ENCODE results near the gene IMPDH1. TPM values are rescaled to one million over a fixed set of nuclear protein-coding genes. Genes with fewer than 3 reads are reported as not detected.
A peak's percentile ranks its signal among the peaks of the same experiment; 100 is the strongest.

IMPDH1 gene
- total and polyA plus RNA-seq, 10 of the 15 experiments (the other 5 are each of a cell fraction or from before 2014, with no cell fraction given): 0.50 to 61.3 (median 41.8) TPM

DNA sequence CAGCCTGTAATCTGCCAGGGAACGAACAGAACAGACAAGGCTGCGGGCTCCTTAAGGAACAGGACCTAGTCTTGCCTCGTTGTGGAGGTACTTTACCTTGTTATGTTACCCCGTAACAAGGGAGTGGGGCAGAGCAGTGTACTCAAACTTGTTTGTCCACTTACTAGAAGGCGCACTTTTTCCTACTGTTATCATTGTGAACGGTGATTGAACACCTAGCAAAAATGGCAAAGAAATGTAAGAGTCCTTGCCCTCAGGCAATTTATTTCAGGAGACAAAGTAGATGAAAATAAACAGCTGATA lies 620 bp upstream of the IMPDH1 start:
- CTCF ChIA-PET: interaction anchor here (0.9 to 23.9 kb wide), 4 partner anchors 13 to 49 kb away, joined by 4 to 458 read pairs (median 6); no protein-coding TSS in a partner anchor
- Histone ChIP-seq H4K20me1 (ENCODE audit: control insufficient read depth, insufficient read depth) (no peaks in the 10 kb centered on the region), H3K9me3 (replicated peaks; ENCODE audit: control insufficient read depth, insufficient read depth, low read length) (no peaks in the 10 kb centered on the region), H3K27ac (ENCODE audit: control insufficient read depth, insufficient read depth) (no peak overlapping the region), H3K9ac (ENCODE audit: control insufficient read depth, insufficient read depth, low read length) (peak overlapping the region; percentile 47; the same call in 1 of the 2 replicates), H3K4me1 (ENCODE audit: control insufficient read depth, insufficient read depth, low read length) (peaks cover 8% of the 10 kb centered on the region), H3K4me3 (peak overlapping the region; percentile 90), H2AFZ (ENCODE audit: control insufficient read depth, low read depth, low read length) (peak overlapping the region; percentile 99), H3K4me2 (ENCODE audit: control insufficient read depth, insufficient read depth) (peak overlapping the region; percentile 100), H3K79me2 (ENCODE audit: control insufficient read depth, insufficient read depth, low read length) (peaks cover under 1% of the 10 kb centered on the region; the same call in 1 of the 2 replicates), H3K36me3 (ENCODE audit: control insufficient read depth in 2 of 2, insufficient read depth in 2 of 2, low read length in 1 of 2) (no peaks in the 10 kb centered on the region), H3K27me3 (replicated peaks in 1 of 2; ENCODE audit: control insufficient read depth in 2 of 2, insufficient read depth in 2 of 2, low read length in 1 of 2) (no peaks in the 10 kb centered on the region; a peak in 1 of 4 replicates)
- FAIRE-seq (peak; percentile 54), ATAC-seq (no peak), DNase-seq (ENCODE audit: low read depth, low spot score) (no peak)
- POLR2A ChIA-PET: no interaction called here
- under 1% methylated on average over 6 of the region's 6 CpGs for WGBS (ENCODE audit: insufficient coverage, insufficient replicate concordance, low lambda C conversion rate, missing lambda C conversion rate)
- TF ChIP-seq ZBED1 (IDR thresholded peaks at IDR 0.05; ENCODE audit: borderline replicate concordance) (no peak), ZZZ3 (IDR thresholded peaks at IDR 0.05; ENCODE audit: control insufficient read depth, insufficient read length, low read depth) (no peak), RFX5 (IDR thresholded peaks at IDR 0.05; ENCODE audit: low read depth, low read length) (no peak), DPF2 (IDR thresholded peaks at IDR 0.05) (no peak), KDM1A (IDR thresholded peaks at IDR 0.05; ENCODE audit: borderline replicate concordance) (no peak), JUNB (IDR thresholded peaks at IDR 0.05) (no peak)
- TF ChIP-seq, protein P1, sequence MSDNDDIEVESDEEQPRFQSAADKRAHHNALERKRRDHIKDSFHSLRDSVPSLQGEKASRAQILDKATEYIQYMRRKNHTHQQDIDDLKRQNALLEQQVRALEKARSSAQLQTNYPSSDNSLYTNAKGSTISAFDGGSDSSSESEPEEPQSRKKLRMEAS (IDR thresholded peaks at IDR 0.05; ENCODE audit: low read depth, low read length): no peak
- TF ChIP-seq, protein P2, sequence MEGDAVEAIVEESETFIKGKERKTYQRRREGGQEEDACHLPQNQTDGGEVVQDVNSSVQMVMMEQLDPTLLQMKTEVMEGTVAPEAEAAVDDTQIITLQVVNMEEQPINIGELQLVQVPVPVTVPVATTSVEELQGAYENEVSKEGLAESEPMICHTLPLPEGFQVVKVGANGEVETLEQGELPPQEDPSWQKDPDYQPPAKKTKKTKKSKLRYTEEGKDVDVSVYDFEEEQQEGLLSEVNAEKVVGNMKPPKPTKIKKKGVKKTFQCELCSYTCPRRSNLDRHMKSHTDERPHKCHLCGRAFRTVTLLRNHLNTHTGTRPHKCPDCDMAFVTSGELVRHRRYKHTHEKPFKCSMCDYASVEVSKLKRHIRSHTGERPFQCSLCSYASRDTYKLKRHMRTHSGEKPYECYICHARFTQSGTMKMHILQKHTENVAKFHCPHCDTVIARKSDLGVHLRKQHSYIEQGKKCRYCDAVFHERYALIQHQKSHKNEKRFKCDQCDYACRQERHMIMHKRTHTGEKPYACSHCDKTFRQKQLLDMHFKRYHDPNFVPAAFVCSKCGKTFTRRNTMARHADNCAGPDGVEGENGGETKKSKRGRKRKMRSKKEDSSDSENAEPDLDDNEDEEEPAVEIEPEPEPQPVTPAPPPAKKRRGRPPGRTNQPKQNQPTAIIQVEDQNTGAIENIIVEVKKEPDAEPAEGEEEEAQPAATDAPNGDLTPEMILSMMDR (IDR thresholded peaks at IDR 0.05 in 2 of 3, conservative IDR thresholded peaks at IDR 0.05 in 1 of 3; ENCODE audit: control insufficient read depth in 2 of 3, extremely low read depth in 1 of 3, insufficient read depth in 1 of 3, low read depth in 3 of 3, low read length in 3 of 3): no peak
- TF ChIP-seq, protein P3, sequence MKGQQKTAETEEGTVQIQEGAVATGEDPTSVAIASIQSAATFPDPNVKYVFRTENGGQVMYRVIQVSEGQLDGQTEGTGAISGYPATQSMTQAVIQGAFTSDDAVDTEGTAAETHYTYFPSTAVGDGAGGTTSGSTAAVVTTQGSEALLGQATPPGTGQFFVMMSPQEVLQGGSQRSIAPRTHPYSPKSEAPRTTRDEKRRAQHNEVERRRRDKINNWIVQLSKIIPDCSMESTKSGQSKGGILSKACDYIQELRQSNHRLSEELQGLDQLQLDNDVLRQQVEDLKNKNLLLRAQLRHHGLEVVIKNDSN (IDR thresholded peaks at IDR 0.05; ENCODE audit: borderline replicate concordance, extremely low read length, insufficient read depth, low read depth, low read length): no peak
- TF ChIP-seq, protein P4, sequence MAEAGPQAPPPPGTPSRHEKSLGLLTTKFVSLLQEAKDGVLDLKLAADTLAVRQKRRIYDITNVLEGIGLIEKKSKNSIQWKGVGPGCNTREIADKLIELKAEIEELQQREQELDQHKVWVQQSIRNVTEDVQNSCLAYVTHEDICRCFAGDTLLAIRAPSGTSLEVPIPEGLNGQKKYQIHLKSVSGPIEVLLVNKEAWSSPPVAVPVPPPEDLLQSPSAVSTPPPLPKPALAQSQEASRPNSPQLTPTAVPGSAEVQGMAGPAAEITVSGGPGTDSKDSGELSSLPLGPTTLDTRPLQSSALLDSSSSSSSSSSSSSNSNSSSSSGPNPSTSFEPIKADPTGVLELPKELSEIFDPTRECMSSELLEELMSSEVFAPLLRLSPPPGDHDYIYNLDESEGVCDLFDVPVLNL (IDR thresholded peaks at IDR 0.05; ENCODE audit: low read depth, low read length): no peak
- BruUV-seq (replicated peaks): no TSS peak
- RAD21 ChIA-PET (ENCODE audit: unreplicated experiment): interaction anchor here (1.5 to 4.9 kb wide), 2 partner anchors 11 to 16 kb away, joined by 3 to 23 read pairs; no protein-coding TSS in a partner anchor
- SMC1A ChIA-PET (ENCODE audit: uncharacterized antibody, unreplicated experiment): interaction anchor here (1.1 to 1.5 kb wide), 2 partner anchors 16 to 51 kb away, joined by 3 read pairs; no protein-coding TSS in a partner anchor
- in situ Hi-C loops (cut with MboI): no loop called here
- intact Hi-C loops (cut with micrococcal nuclease; ENCODE audit: unreplicated experiment): no loop called here

Data from GM12878 (cell line).